ENCODE measurements around the gene LILRA1.
A peak's percentile ranks its signal among the peaks of the same experiment; 100 is the strongest.
"Not testable (repeated sequence)": the region's sequence is repeated elsewhere in the genome, so short reads cannot be mapped to it uniquely, and the experiment has no call there.

LILRA1 gene

DNA sequence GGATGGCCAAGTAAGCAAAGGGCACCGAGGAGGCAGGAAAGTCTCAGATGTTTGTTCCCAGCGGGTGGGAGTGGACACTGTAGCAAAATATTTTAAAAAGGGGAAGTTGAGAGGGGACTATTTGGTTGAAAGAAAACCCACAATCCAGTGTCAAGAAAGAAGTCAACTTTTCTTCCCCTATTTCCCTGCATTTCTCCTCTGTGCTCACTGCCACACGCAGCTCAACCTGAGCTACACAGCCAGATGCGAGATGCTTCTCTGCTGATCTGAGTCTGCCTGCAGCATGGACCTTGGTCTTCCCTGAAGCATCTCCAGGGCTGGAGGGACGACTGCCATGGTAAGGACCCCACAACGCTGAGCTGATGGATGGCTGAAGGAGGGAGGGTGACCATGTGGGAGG lies at the start of gene LILRA1:
Gene LILRA1 (plus strand): TSS at position 188 of the 400 bp plus-strand sequence. CDS start 613 bp downstream, outside the sequence.
- not testable (repeated sequence) for DNase-seq

DNA sequence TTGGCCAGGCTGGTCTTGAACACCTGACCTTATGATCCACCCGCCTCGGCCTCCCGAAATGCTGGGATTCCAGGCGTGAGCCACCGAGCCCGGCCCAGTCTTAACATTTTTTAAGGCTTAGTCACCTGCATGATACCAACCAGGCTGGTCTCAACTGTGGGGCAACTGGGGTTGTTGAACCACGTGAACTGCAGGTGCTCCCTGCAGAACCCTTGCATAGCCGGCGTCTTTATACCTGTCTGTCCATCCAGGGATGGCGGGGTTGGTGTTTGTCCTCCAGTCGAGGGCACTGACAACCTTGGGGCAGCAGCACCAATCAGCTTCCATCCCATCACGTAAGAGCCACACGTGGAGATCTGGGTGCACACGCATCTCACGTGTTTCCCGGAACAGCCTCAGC lies 44.6 kb upstream of the LILRA1 start:
- no peak for DNase-seq

DNA sequence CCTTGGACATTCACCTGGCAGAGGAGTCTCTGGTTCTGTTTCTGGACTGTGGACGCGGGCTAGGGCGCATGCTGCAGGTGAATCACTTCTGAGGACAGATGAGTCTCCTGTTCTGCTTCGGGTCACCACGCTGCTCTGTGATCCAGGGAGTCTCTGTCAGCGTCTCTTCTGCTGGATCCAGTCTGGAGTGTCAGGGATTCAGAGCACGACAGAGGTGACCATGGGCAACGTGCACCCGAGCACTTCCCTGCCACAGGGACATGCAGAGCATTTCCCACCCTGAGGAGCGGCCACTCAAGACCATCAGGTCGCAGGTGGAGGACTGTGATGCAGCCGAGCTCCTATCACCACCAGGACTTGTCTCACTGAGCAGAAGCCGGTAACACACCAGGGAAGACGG lies 44.2 kb upstream of the LILRA1 start:
- DNase-seq, result no peak

DNA sequence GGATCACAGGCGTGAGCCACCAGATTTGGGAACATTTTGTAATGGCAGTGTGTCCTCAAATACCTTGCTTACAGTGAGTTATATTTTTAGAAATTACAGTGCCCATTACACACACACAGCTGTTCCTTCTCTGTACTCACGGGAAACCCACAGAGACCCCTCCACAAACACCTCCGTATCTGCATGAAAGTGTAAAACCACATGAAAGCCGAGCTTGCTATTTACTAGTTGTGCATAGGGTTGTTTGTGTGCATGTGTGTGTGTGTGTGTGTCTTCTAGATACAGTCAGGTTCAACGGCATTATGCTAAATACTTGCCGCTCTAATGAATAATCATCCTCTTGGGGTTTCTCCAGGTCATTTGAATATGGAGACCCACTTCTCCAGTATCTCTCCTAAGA lies 42.1 kb upstream of the LILRA1 start:
- no peak for DNase-seq

DNA sequence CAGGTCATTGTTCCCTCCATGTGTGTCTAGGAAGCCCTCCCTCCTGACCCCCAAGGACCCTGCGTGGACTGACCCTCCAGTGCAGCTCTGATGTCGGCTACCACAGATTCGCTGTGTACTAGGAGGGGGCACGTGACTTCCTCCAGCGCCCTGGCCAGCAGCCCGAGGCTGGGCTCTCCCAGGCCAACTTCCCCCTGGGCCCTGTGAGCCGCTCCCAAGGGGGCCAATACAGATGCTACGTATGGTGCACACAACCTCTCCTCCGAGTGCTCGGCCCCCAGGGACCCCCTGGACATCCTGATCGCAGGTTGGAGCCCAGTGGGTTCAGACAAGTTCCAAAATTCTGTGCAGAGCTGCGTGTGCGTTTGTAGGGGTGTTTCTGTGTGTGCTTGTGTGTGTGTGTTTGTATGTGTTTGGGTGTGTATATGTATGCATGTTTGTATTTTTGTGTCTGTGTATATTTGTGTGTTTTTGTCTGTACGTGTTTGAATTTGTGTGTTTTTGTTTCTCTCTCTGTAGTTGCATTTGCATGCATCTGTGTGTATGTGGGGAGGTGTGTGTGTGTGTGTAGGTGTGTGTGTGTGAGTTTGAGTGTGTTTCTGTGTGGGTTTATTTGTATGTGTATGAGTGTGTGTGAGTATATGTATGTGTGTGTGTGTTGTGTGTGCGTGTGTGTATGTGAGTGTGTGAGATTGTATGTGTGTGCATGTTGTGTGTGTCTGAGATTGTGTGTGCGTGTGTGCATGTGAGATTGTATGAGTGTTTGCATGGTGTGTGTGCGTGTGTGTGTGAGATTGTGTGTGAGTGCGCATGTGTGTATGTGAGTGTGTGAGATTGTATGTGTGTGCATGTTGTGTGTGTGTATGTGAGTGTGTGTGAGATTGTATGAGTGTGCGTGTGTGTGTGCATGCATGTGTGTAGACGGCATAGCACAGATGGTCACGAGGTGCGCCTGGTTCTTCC lies 41.2 kb upstream of the LILRA1 start:
- DNase-seq, result no peak

DNA sequence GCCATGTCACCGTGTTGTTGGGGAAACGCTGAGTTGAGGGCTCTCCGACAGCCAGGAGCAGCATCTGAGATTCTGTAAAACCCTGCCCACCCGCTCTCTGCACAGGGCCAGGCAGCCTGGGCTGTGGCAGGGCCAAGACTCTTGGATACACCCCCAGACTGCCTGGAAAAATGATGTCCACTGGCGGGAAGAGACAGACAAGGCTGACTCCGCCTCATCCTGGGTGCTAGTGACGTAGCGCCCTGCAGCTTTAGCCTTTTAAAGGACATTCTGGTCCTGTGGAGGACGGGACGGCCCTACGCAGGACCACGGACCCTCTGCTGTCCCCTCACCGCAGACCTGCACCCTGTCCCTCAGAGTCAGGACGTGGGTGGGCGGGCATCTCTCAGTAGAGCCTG lies 40.5 kb upstream of the LILRA1 start:
- DNase-seq, result no peak

DNA sequence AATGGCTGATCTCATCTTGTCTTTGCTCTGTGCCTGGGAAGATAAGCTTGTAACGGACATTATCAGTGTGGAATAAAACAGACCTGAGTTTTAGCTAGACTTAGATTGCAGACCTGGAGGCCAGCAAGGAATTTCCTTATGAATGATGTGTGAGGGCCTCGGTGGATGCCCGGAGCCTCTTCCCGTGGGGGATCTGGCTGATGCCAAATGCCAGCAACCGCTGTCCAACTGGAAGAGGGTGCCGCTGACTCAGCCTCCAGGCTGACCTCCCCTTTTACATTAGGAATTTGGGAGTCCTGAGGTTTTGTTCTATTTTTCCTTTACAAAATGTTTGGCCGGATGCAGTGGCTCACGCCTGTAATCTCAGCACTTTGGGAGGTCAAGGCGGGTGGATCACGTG lies 39.4 kb upstream of the LILRA1 start:
- DNase-seq, result no peak

DNA sequence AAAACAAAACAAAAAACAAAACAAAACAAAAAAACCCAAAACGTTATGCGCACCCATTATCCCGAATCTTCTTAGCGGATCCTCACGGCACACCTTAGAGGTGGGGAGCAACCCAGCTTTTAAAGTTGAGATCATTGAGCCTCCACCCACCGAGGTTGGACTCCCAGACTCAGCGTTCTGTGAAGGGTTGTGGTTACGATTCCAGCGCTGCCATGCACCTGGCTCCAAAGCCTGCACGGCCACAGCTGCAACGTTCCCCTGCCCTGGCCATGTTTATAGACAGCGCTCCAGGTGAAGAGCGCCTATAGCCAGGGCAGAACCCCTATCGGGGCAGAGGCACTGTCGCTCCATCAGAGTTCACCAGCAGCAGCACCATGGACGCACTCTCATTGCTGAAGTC lies 38.5 kb upstream of the LILRA1 start:
- no peak for DNase-seq

DNA sequence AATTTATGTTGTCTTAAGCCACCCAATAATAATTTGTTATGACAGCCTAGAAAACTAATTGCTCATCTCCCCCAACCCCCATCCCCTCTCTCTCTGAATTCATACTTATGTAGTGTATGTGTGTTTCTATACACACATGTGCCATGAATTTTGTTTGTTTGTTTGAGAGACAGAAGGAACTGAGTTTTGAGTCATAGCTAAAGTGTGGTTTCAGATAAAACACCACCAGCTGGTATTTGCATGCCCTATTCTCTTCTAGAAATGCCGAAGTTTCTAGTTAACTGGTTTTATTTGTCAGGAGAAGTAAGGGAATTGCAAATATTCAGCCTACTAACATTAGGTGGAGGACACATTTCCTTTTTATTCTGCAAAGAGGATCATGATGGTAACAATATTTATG lies 37.2 kb upstream of the LILRA1 start:
- DNase-seq, result no peak

DNA sequence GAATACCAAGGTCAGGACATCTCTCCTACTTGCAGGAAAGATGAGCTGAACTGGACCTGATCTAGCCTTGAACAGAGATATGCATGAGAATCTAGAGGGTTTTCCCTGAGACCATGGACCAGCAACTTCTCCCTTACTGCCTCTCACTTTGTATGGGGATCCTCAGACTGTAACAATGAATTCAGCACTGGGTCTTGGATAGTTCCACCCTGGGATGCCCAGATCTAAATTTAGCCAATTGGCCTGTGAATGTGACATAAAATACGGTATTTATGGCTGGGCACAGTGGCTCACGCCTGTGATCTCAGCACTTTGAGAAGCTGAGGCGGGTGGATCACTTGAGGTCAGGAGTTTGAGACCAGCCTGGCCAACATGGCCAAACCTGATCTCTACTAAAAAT lies 35.1 kb upstream of the LILRA1 start:
- no peak for DNase-seq

DNA sequence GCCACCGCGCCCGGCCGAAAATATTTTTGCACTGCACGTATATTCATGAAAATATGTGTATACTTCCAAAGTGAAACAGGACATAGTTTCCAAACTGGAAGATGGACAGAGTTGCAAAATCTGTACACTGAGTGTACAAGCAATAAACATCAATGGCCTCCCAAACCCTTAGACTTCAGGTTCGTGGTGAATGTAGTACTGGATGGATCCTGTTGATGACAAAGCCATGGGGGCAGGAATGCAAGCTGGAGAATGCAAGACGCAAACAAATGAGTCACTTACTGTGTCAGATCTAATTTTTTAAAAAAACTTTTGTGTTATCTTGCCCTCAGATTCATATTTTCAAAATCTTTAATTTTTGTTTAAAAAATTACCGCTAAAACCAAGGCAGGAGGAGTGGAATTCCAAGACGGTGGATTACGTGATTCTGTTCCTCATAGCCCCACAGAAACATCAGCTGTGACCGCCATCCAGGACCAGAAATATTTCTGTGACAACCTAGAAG lies 32.5 kb upstream of the LILRA1 start:
- DNase-seq, result no peak

DNA sequence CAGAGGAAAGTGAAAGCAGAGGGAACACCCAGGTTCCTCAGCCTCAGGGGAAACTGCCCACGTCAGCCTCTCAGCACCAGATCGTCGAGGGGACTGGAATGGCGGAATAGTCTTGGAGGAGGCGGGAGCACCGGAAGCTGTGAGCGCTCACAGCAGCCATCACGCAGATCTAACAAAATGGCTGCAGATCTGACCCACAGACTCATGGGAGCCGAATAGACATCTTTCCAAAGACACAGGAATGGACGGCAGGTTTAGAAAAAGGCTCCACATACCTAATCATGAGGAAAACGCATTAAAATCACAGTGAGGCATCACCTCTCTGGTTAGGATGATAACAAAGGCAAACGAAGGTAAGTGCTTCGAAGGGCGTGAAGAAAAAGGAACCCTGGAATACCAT lies 31.6 kb upstream of the LILRA1 start:
- DNase-seq, result peak; percentile 20

DNA sequence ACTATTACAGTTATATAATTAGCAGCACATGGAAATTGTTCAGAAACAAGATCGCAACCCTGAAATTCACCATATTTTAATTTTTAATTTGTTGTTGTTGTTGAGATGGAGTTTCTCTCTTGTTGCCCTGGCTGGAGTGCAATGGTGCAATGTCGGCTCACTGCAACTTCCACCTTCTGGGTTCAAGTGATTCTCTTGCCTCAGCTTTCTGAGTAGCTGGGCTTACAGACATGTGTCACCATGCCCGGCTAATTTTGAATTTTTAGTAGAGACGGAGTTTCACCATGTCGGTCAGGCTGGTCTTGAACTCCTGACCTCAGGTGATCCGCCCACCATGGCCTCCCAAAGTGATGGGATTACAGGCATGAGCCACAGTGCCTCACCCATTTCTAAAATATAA lies 30.2 kb upstream of the LILRA1 start:
- DNase-seq, result not testable (repeated sequence)

DNA sequence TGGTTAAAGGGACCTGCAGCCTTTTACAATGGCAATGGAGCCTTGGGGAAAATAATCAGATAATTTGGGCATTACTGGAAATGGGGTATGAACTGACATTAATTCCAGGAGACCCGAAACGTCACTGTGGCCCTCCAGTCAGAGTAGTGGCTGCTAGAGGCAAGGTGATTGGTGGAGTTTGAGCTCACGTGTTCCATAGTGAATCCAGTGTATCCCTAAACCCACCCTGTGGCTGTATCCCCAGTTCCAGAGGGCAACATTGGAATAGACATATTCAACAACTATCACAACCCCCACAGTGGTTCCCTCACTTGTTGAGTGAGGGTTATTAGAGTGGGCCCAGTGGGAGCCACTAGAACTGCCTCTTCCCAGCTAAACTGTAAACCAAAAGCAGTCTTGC lies 23.1 kb upstream of the LILRA1 start:
- no peak for DNase-seq

DNA sequence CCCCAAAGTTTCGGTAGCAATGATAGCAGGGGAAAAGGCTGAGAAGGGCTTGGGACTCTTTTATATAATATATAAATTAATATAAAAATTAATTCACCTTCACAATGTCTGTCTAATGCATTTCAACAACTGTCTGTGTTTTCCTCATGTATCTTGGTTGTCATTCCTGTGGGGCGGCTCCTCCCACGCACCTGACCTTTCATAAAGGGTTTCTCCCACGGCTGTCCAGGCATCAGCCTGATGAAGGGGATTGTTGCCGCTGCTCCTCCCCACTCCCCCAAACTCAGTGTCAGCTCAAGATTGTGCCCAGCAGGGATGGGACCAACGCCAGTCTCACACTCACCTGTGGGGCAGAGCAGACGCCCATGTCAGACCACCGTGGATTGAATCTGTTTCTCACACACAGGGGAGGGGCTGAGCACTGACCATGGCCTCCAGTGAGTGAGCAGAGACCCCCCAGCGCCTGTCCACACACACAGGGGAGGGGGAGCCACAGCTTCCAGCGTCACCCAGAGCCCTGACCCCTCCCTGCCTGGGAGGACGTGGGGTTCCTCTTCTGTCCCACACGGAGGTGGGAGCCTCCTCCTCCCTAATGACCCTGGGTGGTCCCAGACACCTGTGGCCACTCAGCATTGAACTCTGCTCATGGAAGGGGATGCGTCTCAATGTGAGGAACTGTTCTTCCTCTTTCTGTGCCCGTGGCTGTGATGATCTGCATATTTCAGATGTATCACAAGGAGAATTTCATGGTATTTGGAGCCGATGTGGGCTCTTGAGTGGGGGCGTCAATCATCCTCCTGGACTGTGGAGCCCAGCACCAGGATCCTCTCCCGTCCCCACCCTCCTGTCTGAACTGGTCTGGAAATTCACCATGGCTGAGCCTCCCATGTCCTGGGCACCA lies 21.5 kb upstream of the LILRA1 start:
- not testable (repeated sequence) for DNase-seq

DNA sequence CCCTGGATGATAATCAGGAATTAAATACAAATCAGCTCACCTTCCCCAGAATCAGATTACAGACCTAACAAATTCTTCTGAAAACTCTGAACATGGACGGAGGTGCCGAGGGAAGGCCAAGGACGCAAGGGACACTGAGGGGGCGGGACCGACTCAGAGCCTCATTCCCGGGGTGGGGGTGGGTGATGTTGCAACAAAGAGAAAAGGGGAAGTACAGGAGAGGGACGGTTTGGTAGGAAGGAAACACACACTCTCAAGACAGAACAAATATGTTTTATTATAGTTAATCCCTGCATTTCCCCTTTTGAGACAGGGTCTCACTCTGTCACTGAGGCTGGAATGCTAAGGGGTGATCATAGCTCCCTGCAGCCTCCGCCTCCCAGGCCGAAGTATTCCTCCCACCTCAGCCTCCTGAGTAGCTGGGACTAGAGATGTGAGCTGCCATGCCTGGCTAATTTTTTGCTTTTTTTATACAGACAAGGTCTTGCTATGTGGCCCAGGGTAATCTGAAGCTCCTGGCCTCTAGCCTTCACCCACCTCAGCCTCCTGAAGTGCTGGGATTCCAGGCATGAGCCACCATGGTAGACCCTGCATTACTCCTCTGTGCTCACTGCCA lies 20.6 kb upstream of the LILRA1 start:
- DNase-seq, result no peak

DNA sequence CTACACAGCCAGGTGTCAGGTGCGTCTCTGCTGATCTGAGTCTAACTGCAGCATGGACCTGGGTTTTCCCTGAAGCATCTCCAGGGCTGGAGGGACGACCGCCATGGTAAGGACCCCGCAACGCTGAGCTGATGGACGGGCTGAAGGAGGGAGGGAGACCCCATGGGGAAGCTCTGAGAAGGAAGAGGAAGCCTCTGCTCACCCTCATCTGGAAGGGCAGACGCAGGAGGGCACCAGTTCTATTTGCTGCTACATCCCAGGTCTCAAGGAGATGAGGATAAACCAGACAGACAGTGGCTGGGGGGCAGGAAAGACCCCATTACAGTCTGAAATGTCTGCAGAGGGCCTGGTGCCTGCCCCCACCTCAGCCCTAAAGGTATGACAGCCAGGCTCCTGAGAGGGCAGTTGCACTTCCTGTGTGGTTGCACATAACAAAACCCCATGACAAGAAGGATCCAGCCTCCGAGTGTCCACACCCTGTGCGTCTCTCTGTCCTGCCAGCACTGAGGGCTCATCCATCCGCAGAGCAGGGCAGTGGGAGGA lies 20.0 kb upstream of the LILRA1 start, which contains the start of gene LILRA2:
Gene LILRA2 (plus strand): TSS at position 461 of the 543 bp plus-strand sequence. CDS start 89 bp downstream, outside the sequence.
- no peak for DNase-seq

DNA sequence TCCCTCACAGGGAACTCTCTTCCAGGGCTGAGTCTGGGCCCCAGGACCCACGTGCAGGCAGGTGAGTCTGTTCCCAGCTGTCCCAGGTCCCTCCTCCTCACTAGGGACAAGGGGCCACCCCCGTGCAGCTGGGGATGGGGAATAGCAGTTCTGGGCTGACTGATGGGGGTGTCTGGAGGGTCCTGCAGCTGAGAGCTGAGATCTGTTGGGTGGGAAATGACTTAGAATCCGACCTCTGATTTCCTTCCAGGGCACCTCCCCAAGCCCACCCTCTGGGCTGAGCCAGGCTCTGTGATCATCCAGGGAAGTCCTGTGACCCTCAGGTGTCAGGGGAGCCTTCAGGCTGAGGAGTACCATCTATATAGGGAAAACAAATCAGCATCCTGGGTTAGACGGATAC lies 19.4 kb upstream of the LILRA1 start:
- no peak for DNase-seq

DNA sequence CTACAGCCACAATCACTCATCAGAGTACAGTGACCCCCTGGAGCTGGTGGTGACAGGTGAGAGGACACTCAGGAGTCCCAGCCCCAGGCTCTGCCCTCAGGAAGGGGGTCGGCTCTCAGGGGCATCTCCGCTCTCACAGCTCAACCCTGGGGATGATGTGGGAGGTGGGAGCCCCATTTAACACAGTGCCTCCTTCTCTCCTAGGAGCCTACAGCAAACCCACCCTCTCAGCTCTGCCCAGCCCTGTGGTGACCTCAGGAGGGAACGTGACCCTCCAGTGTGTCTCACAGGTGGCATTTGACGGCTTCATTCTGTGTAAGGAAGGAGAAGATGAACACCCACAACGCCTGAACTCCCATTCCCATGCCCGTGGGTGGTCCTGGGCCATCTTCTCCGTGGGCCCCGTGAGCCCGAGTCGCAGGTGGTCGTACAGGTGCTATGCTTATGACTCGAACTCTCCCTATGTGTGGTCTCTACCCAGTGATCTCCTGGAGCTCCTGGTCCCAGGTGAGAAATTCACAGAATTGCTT lies 18.8 kb upstream of the LILRA1 start:
- no peak for DNase-seq

DNA sequence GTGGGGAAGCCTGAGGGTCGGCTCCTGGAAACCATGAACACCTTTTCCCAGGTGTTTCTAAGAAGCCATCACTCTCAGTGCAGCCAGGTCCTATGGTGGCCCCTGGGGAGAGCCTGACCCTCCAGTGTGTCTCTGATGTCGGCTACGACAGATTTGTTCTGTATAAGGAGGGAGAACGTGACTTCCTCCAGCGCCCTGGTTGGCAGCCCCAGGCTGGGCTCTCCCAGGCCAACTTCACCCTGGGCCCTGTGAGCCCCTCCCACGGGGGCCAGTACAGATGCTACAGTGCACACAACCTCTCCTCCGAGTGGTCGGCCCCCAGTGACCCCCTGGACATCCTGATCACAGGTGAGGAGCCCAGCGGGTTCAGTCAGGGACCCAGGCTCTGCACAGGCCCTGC lies 18.2 kb upstream of the LILRA1 start:
- DNase-seq, result not testable (repeated sequence)

DNA sequence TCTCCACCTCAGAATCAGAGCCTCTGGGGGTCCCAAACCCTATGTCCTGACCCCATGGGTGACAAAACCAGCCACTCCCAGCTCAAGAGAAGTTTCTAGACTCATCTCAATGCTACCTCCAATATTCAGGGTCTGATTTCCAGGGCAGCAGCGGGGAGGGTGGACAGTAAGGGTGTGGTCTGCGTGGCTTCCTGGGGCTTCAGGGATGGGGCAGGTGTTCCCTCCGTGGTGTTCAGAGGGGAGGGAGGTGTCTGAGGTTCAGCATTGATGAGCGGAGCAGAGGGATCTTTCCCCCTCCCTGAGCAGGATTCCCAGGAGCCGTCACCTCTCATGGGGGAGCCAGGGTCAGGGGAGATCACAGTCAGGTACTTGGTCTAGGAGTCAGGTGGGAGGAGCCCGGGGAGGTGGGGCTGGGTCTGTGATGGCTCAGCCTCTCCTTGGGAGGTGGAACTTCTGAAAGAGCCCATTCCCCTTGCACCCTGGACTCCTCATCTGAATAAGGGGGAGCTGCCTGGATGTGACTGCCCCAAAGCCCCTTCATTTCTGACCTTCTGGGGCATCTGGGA lies 16.9 kb upstream of the LILRA1 start:
- no peak for DNase-seq

DNA sequence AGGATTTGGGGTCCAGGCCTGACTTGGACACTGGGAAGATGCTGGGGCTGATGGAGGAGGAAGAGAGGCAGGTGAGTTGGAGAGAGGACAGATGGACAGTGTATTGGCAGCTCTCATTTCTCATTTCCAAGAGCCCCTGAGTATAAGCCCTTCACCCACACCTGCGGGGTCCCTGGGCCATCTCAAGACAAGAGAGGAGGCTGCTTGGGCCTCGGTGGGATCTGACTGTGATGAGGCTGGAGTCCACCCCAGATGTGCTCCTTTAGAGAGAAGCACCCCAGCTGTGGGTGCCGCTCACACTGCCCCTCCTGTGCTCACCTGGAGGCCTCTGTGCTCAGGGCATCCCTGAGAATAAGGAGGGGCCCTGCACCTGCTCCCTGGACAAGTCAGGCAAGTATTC lies 16.1 kb upstream of the LILRA1 start:
- no peak for DNase-seq

Measured in DMS53 (cell line).